Fibroblast of mammary gland (primary cell): ENCODE results near the gene ARIH1.
A peak's percentile ranks its signal among the peaks of the same experiment; 100 is the strongest.

Source experiments
- DNase-seq: peaks from one replicate; pipeline ENCODE4 v3.0.0-alpha.2; 2010; ENCODE audit warnings: low read depth
- H3K4me3 ChIP-seq: 2 replicates; pipeline ENCODE4 v1.5.1; 2011; ENCODE audit warnings: low read depth, mild to moderate bottlenecking, low read length, moderate library complexity; ENCODE audit not compliant: control insufficient read depth
- TF ChIP-seq, protein P1 (sequence below): conservative IDR thresholded peaks from 2 replicates; pipeline ENCODE4 v1.5.1; 2011; ENCODE audit warnings: low read depth, low read length, inconsistent platforms; ENCODE audit not compliant: control insufficient read depth, insufficient read depth

Gene ARIH1

GRCh38 chr15:72486144-72486543 is 12.0 kb downstream of the ARIH1 start:
- H3K4me3 ChIP-seq = no peak overlapping the region
- DNase-seq = peak; percentile 13
- TF ChIP-seq, protein P1, sequence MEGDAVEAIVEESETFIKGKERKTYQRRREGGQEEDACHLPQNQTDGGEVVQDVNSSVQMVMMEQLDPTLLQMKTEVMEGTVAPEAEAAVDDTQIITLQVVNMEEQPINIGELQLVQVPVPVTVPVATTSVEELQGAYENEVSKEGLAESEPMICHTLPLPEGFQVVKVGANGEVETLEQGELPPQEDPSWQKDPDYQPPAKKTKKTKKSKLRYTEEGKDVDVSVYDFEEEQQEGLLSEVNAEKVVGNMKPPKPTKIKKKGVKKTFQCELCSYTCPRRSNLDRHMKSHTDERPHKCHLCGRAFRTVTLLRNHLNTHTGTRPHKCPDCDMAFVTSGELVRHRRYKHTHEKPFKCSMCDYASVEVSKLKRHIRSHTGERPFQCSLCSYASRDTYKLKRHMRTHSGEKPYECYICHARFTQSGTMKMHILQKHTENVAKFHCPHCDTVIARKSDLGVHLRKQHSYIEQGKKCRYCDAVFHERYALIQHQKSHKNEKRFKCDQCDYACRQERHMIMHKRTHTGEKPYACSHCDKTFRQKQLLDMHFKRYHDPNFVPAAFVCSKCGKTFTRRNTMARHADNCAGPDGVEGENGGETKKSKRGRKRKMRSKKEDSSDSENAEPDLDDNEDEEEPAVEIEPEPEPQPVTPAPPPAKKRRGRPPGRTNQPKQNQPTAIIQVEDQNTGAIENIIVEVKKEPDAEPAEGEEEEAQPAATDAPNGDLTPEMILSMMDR = no peak

GRCh38 chr15:72487070-72487797 is 13.1 kb downstream of the ARIH1 start:
- TF ChIP-seq, protein P1 = no peak
- DNase-seq = peak; percentile 23
- H3K4me3 ChIP-seq = no peak overlapping the region

GRCh38 chr15:72488558-72488957 is 14.4 kb downstream of the ARIH1 start:
- no peak for DNase-seq
- TF ChIP-seq, protein P1 = no peak
- H3K4me3 ChIP-seq = no peak overlapping the region

- TF ChIP-seq, protein P1 = no peak
- no peak overlapping the region for H3K4me3 ChIP-seq
- no peak for DNase-seq
Measured at GRCh38 chr15:72489943-72490554, 15.9 kb downstream of the ARIH1 start.

GRCh38 chr15:72491768-72492167 is 17.6 kb downstream of the ARIH1 start:
- TF ChIP-seq, protein P1 = no peak
- H3K4me3 ChIP-seq = no peak overlapping the region
- DNase-seq = peak; percentile 84

- TF ChIP-seq, protein P1 = no peak
- DNase-seq = peak; percentile 45
Measured at GRCh38 chr15:72492733-72493132, 18.6 kb downstream of the ARIH1 start.

More at GRCh38 chr15:72492733-72493132, 18.6 kb downstream of the ARIH1 start:
- no peak overlapping the region for H3K4me3 ChIP-seq
